Skin epidermis (tissue), 12 donors: Measurements from ENCODE around the gene TIGAR.

Experiments
- H3K27ac ChIP-seq, 21 experiments: fragments of 200-600 bp; sonication (generic) in 11 of 21; one replicate each; pipeline ENCODE4 v1.5.0; 2020; ENCODE audit warnings: mild to moderate bottlenecking in 3 of 21, inconsistent platforms in 2 of 21, moderate library complexity in 2 of 21
- H3K4me3 ChIP-seq, 7 experiments: fragments of 200-600 bp; sonication (generic) in 2 of 7; one replicate each; pipeline ENCODE4 v1.5.0; 2020; ENCODE audit warnings: inconsistent platforms in 2 of 7, mild to moderate bottlenecking in 2 of 7, moderate library complexity in 1 of 7

TIGAR gene

DNA sequence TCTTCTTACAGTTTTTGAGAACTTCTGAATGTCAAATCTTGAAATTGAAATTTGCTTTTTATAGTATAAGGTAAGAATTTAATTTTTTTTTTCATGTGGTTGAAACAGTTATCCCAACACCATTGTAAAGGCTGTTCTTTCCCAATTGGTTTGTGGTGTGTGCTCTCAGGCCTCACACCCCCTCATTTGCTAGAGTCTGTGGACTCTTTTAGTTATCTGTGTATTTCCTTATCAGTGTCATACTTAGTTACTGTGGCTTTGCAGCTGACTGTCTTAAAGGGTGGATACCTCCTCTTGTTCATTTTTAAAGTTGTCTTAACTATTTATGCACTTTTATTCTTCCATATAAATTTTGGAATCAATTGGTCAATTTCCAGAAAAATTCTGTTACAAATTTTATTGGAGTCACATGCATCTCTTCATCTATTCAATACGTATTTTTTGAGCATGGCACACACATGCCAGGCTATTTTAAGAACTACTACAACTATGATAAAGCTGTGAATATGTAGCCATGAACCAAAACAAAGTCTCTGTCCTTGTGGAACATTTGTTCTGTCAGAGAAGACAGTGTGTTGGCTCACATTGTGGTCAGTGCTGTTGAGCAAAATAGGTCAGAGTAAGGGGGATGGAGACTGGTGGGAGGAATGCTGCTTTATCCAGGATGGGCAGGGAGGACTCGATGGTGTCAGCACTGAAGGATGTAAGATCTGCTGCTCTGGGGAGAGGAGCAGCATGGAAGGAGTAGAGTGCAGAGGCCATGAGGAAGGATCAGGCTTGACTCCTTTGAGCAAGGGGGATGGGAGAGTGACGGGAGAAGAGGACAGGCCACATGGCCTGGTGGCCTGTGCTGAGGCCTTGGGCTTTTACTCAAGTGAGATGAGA is 34.4 kb downstream of the TIGAR start:
- Histone ChIP-seq H3K27ac (no peak overlapping the region), H3K4me3 (no peak overlapping the region)

GRCh38 chr12:4356041-4356327 is 35.0 kb downstream of the TIGAR start:
- Histone ChIP-seq H3K4me3 (no peak overlapping the region), H3K27ac (no peak overlapping the region)

GRCh38 chr12:4366090-4366489 is 45.1 kb downstream of the TIGAR start:
- H3K27ac ChIP-seq, result no peak overlapping the region
- no peak overlapping the region for H3K4me3 ChIP-seq

- no peak overlapping the region for H3K27ac ChIP-seq
- no peak overlapping the region for H3K4me3 ChIP-seq
Observed at GRCh38 chr12:4369548-4369947, 48.5 kb downstream of the TIGAR start.

GRCh38 chr12:4370265-4370664 is 49.3 kb downstream of the TIGAR start:
- Histone ChIP-seq H3K27ac (no peak overlapping the region), H3K4me3 (no peak overlapping the region)

DNA sequence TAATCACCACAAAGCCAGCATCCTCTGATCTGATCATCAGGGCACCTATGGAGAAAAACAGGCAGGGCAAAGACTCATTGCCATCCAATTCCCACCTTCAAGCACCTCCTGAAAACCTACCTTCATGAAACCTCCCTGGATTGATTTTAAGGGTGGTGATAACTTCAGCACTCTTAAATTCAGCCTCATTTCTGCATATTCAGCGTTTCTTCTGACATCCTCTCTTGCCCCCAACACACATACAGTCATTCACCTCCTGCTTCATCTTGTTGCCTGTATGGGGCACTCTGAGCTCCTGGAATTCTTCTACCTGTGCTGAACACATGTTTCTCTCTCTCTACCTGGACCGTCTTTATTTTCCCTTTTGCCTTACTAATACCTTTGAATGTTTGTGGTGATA is 51.6 kb downstream of the TIGAR start:
- Histone ChIP-seq H3K27ac (no peak overlapping the region), H3K4me3 (no peak overlapping the region)

- no peak overlapping the region for H3K27ac ChIP-seq
- H3K4me3 ChIP-seq, result no peak overlapping the region
Observed at GRCh38 chr12:4375449-4375848, 54.4 kb downstream of the TIGAR start.

DNA sequence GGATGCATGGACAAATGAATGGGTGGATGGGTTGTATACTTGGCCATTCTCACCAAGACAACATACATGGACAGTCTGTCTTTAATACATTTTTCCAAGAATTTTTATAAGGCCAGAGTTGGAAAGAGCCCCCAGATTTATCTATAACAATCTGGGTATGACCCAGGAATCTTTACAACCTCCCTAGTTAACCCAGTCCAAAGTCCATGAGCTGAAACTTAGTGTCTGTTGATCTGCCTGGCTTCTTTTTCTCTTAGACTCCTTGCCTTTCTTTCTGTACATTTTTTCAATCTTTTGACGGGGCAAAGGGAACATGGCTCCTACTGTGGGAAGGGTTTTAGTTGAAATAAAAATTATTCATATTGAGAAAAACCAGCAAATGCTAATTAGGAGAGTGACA is 57.8 kb downstream of the TIGAR start:
- Histone ChIP-seq H3K27ac (no peak overlapping the region), H3K4me3 (no peak overlapping the region)

DNA sequence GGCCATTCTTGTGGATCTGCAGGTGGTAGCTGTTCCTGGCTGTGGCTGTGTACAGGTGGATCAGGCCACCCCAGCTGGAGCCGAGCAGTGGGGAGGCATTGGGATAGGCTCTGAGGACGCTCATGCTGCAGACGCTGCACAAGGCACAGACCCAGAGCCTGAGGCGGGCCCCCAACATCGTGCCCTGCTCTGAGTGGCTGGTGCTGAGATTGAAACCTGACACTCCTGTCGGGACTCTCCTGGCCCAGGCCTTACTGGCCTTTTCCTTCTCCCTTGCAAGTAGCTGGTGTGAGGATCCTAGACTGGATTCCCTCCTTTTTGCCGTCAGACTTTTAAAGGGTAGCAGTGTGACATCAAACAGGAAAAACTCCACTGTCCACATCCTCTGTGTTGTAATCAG is 58.4 kb downstream of the TIGAR start, which contains the start of gene FGF23:
Gene FGF23, minus strand, starts transcription at position 308 of the 400 bp plus-strand sequence. Its CDS starts 130 bp downstream, at position 178.
- Histone ChIP-seq H3K27ac (no peak within 1 kb of the TSS), H3K4me3 (no peak within 1 kb of the TSS)

GRCh38 chr12:4380332-4380731 is 59.3 kb downstream of the TIGAR start:
- H3K27ac ChIP-seq, result no peak overlapping the region
- no peak overlapping the region for H3K4me3 ChIP-seq

DNA sequence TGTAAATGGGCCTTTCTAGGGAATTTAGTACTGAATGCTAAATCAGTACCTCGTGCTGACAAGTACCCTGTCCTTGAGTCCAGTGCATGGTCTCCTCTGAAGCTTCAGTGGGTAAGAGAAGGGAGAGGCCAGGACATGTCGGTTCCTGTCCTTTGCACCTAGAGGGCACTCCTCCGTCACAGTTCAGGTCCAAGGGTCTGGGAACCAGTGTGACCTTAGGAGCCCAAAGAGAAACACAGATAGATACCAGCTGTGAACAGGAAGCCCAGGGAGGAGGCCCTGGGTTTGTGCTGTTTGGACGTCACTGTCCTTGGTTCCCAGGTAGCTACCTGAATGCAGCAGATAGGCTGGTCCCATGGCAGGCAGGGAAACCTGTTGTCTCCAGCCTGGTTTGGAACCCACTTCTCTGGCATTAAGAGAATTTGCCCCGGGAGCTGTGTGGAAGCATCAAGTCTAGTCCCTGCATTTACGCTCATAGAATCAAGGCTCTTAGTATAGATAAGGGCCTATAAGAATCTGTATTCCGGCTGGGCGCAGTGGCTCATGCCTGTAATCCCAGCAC is 62.4 kb downstream of the TIGAR start:
- no peak overlapping the region for H3K27ac ChIP-seq
- no peak overlapping the region for H3K4me3 ChIP-seq

DNA sequence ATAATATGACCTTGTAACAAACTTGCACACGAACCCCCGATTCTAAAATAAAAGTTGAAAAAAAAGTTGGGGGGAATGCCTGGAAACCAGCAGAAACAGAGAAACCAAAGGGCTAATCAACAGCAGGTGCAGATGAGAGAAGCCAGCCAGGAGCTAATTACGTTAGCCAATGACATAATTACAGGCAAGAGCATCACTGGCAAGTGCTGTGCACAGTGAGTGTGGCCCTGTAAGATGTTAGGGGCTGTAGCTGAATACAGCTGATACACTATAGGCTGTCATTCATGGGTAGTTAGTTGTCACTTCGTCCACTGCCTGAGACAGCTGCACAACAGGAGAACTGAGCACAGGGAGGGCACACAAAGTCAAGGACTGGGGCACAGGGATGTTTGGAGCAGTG is 65.8 kb downstream of the TIGAR start:
- Histone ChIP-seq H3K4me3 (no peak overlapping the region), H3K27ac (no peak overlapping the region)

DNA sequence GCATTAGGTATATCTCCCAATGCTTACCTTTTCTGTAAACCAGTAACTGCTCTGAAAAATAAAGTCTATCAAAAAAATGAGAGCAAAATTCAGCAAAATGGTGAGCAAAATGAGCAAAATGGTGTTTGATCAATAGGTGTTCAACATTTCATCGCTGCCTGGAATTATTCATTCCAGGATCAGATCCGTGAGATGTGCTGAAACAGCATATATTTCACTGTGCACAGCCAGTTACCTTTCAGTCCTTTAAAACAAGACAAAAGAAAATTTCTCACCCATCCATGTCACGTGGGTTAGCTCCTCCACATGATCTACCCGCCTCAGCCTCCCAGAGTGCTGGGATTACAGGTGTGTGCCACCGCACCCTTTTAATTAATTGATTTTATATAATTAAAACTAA is 66.6 kb downstream of the TIGAR start:
- Histone ChIP-seq H3K4me3 (no peak overlapping the region), H3K27ac (no peak overlapping the region)

DNA sequence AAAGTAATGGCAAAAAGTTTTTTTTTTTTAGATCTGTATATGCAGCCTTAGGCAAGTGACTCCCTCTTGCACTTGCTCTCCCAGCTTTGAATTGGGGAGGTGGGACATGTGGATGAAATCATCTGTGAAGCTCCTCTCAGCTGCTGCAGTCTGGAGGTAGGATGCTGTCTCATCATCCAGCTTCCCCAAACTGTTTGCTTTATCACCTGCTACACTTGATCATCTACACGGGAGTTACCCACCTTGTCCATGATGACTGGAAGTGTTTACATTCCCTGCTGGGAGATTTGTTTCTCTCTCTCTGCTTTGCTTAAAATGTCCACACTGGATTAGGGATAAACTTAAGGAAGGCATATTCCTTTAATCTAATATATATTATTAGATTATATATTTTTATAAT is 67.0 kb downstream of the TIGAR start:
- Histone ChIP-seq H3K27ac (no peak overlapping the region), H3K4me3 (no peak overlapping the region)

GRCh38 chr12:4388662-4389061 is 67.6 kb downstream of the TIGAR start:
- no peak overlapping the region for H3K27ac ChIP-seq
- no peak overlapping the region for H3K4me3 ChIP-seq

- no peak overlapping the region for H3K27ac ChIP-seq
- H3K4me3 ChIP-seq, result no peak overlapping the region
Observed at GRCh38 chr12:4392223-4392742, 71.3 kb downstream of the TIGAR start.

GRCh38 chr12:4393211-4393610 is 72.2 kb downstream of the TIGAR start:
- Histone ChIP-seq H3K4me3 (no peak overlapping the region), H3K27ac (no peak overlapping the region)

GRCh38 chr12:4395818-4396217 is 74.8 kb downstream of the TIGAR start:
- Histone ChIP-seq H3K27ac (no peak overlapping the region), H3K4me3 (no peak overlapping the region)

GRCh38 chr12:4401117-4401516 is 80.1 kb downstream of the TIGAR start:
- Histone ChIP-seq H3K27ac (no peak overlapping the region), H3K4me3 (no peak overlapping the region)

GRCh38 chr12:4402996-4403395 is 82.0 kb downstream of the TIGAR start:
- no peak overlapping the region for H3K4me3 ChIP-seq

More at GRCh38 chr12:4402996-4403395, 82.0 kb downstream of the TIGAR start:
- no peak overlapping the region for H3K27ac ChIP-seq
